ENCODE measurements around the gene RPTOR.
"Not testable (repeated sequence)": the region's sequence is repeated elsewhere in the genome, so short reads cannot be mapped to it uniquely, and the experiment has no call there.

Gene RPTOR

DNA sequence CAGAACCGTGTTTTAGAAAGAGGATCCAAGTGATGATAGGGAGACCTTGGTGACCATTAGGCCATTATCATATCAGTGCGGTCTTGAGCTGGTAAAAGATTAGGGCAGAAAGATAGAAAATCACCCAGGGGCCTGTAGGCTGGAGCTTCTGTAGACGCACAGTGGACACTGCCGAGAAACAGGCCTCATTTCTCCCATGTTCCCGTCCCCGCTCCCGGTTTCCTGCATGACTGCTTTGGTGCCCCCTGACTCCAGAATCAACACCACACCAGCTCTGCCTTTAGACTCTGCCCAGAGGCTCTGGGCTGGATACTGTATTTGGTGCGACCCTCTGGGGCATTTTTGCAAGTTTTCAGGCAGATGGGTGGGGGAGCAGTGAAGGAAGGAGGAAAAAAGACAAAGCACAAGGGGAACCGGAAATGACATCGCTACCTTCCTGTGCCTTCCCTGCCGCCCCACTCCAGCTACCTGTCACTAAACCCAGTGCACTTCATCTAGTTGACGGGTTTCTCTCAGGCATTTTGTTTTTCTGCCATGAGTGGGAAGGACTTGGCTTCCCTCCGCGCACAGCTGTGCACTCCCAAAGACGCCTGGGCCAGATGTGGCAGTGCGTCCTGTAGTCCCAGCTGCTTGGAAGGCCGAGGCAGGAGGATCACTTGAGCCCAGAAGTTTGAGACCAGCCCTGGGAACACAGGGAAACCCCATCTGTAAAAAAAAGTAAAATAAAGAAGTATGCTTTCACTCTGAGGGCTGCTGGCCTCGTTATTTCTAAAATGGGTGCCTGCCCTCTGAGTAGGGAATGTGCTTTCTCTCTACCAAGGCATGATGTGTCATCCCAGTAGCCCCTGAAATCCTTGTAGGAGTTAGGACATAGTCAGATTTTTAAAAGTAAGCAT, 214.1 kb downstream of the RPTOR start:
- Histone ChIP-seq H3K27me3 (ENCODE audit: low read depth, low read length) (no peaks in the 10 kb centered on the region), H3K27ac (ENCODE audit: low read length) (no peak overlapping the region), H3K36me3 (ENCODE audit: control insufficient read depth in 1 of 2, insufficient read depth in 2 of 2, low read length in 2 of 2) (peaks cover 6 to 15% of the 10 kb centered on the region in 2 donors), H3K4me1 (ENCODE audit: control insufficient read depth in 1 of 2, insufficient read depth in 2 of 2, low read length in 2 of 2) (peaks cover 0 to 11% of the 10 kb centered on the region in 2 donors), H3K4me3 (ENCODE audit: low read depth in 1 of 2, low read length in 2 of 2) (no peak overlapping the region), H3K9me3 (ENCODE audit: control insufficient read depth in 1 of 2, low read length in 2 of 2) (no peaks in the 10 kb centered on the region)

DNA sequence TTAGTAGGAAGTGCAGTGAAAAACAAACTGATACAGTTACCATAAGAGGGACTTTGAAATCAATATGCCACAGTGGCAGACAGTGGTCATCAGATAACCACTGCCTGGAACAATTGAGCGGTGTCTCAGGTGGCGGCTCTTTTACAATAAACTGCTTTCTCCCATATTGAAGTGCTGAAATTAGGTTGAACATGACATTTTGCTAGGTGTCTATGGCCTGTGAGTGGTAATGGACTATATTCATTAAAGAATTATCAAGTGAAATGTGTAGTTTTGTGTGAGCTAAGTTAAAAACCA, 214.7 kb downstream of the RPTOR start:
- Histone ChIP-seq H3K4me1 (ENCODE audit: control insufficient read depth in 1 of 2, insufficient read depth in 2 of 2, low read length in 2 of 2) (peaks cover 0 to 11% of the 10 kb centered on the region in 2 donors), H3K36me3 (ENCODE audit: control insufficient read depth in 1 of 2, insufficient read depth in 2 of 2, low read length in 2 of 2) (peaks cover 6 to 9% of the 10 kb centered on the region in 2 donors), H3K27me3 (ENCODE audit: low read depth, low read length) (no peaks in the 10 kb centered on the region), H3K9me3 (ENCODE audit: control insufficient read depth in 1 of 2, low read length in 2 of 2) (no peaks in the 10 kb centered on the region), H3K4me3 (ENCODE audit: low read depth in 1 of 2, low read length in 2 of 2) (no peak overlapping the region), H3K27ac (ENCODE audit: low read length) (no peak overlapping the region)

DNA sequence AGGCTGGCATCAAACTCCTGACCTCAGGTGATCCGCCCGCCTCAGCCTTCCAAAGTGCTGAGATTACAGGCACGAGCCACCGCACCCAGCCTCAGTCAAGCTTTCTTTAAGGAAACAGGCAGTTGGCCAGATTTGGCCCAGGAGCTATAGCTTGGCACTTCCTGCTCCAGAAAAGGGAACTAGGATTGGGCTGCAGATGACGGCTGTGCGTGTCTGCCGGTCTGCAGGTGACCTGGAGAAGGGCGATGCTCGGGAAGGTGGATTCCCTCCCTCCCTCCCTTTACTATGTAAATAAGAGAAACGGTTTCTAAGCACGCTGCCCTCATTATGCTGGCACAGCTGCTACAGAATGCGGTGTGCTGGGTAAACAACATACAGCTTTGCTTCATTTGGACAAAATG, 215.9 kb downstream of the RPTOR start:
- H3K27ac ChIP-seq (ENCODE audit: low read length) = no peak overlapping the region
- peaks cover 0 to 11% of the 10 kb centered on the region in 2 donors for H3K4me1 ChIP-seq (ENCODE audit: control insufficient read depth in 1 of 2, insufficient read depth in 2 of 2, low read length in 2 of 2)

DNA sequence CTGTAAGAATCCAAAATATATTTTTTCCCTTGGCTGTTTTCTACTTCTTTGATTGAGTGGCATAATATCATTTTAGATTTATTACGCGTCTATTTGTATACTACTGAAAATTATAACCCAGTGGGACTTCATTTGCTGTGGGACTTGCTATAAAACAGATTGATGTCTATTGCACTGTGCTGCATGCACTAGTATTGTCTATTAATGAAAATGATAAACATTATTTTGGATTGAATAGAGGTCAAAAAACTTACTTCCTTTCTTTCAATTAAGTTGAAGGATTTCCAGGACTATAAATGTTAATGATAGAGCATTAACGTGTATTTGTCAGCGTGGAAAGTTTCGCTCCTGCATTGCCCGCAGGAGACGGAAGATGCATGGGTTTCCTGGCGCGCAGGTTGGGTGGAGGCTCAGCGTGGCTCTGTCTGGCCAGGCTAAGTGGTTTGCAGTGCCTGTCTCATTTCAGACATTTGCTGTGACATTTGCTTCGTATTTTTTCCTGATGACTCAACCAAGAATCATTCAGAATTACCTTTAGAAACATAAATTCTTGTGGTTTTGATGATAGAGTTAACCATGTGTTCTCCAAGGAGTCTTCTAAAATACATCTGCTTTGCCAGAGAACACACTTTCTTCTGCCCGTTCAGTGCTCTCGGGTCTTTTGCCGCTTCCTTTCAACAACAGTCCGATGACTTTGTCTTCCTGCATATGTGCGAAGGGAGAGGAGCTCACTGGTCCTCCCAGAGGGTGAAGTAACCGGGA, 216.7 kb downstream of the RPTOR start:
- H3K4me1 ChIP-seq (ENCODE audit: control insufficient read depth in 1 of 2, insufficient read depth in 2 of 2, low read length in 2 of 2) = peaks cover 0 to 11% of the 10 kb centered on the region in 2 donors
- H3K4me3 ChIP-seq (ENCODE audit: low read depth in 1 of 2, low read length in 2 of 2) = no peak overlapping the region
- no peaks in the 10 kb centered on the region for H3K27me3 ChIP-seq (ENCODE audit: low read depth, low read length)
- no peak overlapping the region for H3K27ac ChIP-seq (ENCODE audit: low read length)
- H3K9me3 ChIP-seq (ENCODE audit: control insufficient read depth in 1 of 2, low read length in 2 of 2) = no peaks in the 10 kb centered on the region
- H3K36me3 ChIP-seq (ENCODE audit: control insufficient read depth in 1 of 2, insufficient read depth in 2 of 2, low read length in 2 of 2) = no peaks in the 10 kb centered on the region

More for the DNA sequence above, 215.9 kb downstream of the RPTOR start:
- Histone ChIP-seq H3K4me3 (ENCODE audit: low read depth in 1 of 2, low read length in 2 of 2) (no peak overlapping the region), H3K9me3 (ENCODE audit: control insufficient read depth in 1 of 2, low read length in 2 of 2) (no peaks in the 10 kb centered on the region), H3K27me3 (ENCODE audit: low read depth, low read length) (no peaks in the 10 kb centered on the region), H3K36me3 (ENCODE audit: control insufficient read depth in 1 of 2, insufficient read depth in 2 of 2, low read length in 2 of 2) (peaks cover 0 to 5% of the 10 kb centered on the region in 2 donors)

GRCh38 chr17:80762076-80762475, 217.4 kb downstream of the RPTOR start:
- Histone ChIP-seq H3K4me1 (ENCODE audit: control insufficient read depth in 1 of 2, insufficient read depth in 2 of 2, low read length in 2 of 2) (peaks cover 0 to 11% of the 10 kb centered on the region in 2 donors), H3K27ac (ENCODE audit: low read length) (no peak overlapping the region)

GRCh38 chr17:80763293-80763867, 218.7 kb downstream of the RPTOR start:
- H3K4me1 ChIP-seq (ENCODE audit: control insufficient read depth in 1 of 2, insufficient read depth in 2 of 2, low read length in 2 of 2) = peaks cover 0 to 11% of the 10 kb centered on the region in 2 donors
- no peak overlapping the region for H3K27ac ChIP-seq (ENCODE audit: low read length)
- no peaks in the 10 kb centered on the region for H3K27me3 ChIP-seq (ENCODE audit: low read depth, low read length)
- no peaks in the 10 kb centered on the region for H3K9me3 ChIP-seq (ENCODE audit: control insufficient read depth in 1 of 2, low read length in 2 of 2)
- H3K36me3 ChIP-seq (ENCODE audit: control insufficient read depth in 1 of 2, insufficient read depth in 2 of 2, low read length in 2 of 2) = no peaks in the 10 kb centered on the region
- H3K4me3 ChIP-seq (ENCODE audit: low read depth in 1 of 2, low read length in 2 of 2) = no peak overlapping the region

More at GRCh38 chr17:80762076-80762475, 217.4 kb downstream of the RPTOR start:
- Histone ChIP-seq H3K36me3 (ENCODE audit: control insufficient read depth in 1 of 2, insufficient read depth in 2 of 2, low read length in 2 of 2) (no peaks in the 10 kb centered on the region), H3K27me3 (ENCODE audit: low read depth, low read length) (no peaks in the 10 kb centered on the region), H3K4me3 (ENCODE audit: low read depth in 1 of 2, low read length in 2 of 2) (no peak overlapping the region), H3K9me3 (ENCODE audit: control insufficient read depth in 1 of 2, low read length in 2 of 2) (no peaks in the 10 kb centered on the region)

DNA sequence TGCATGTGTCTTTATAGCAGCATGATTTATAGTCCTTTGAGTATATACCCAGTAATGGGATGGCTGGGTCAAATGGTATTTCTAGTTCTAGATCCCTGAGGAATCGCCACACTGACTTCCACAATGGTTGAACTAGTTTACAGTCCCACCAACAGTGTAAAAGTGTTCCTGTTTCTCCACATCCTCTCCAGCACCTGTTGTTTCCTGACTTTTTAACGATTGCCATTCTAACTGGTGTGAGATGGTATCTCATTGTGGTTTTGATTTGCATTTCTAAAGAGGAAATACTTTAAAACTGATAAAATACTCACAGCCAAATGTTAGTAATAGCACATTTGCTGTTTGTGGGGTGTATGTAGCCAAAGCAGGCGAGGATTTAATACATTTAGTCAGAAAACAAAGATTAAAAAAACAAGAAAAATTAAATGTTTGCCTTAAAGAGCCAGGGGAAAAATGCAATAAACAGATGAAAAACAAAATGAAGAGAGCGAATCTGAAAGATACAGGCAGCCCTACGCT, 220.0 kb downstream of the RPTOR start:
- H3K9me3 ChIP-seq (ENCODE audit: control insufficient read depth in 1 of 2, low read length in 2 of 2); H3K27ac ChIP-seq (ENCODE audit: low read length); H3K36me3 ChIP-seq (ENCODE audit: control insufficient read depth in 1 of 2, insufficient read depth in 2 of 2, low read length in 2 of 2); H3K4me3 ChIP-seq (ENCODE audit: low read depth in 1 of 2, low read length in 2 of 2); H3K27me3 ChIP-seq (ENCODE audit: low read depth, low read length): not testable (repeated sequence)
- peaks cover 0 to 11% of the 10 kb centered on the region in 2 donors for H3K4me1 ChIP-seq (ENCODE audit: control insufficient read depth in 1 of 2, insufficient read depth in 2 of 2, low read length in 2 of 2)

GRCh38 chr17:80765241-80765961, 220.8 kb downstream of the RPTOR start:
- no peaks in the 10 kb centered on the region for H3K27me3 ChIP-seq (ENCODE audit: low read depth, low read length)
- no peak overlapping the region for H3K4me3 ChIP-seq (ENCODE audit: low read depth in 1 of 2, low read length in 2 of 2)
- no peak overlapping the region for H3K27ac ChIP-seq (ENCODE audit: low read length)
- no peaks in the 10 kb centered on the region for H3K9me3 ChIP-seq (ENCODE audit: control insufficient read depth in 1 of 2, low read length in 2 of 2)
- peaks cover 0 to 10% of the 10 kb centered on the region in 2 donors for H3K4me1 ChIP-seq (ENCODE audit: control insufficient read depth in 1 of 2, insufficient read depth in 2 of 2, low read length in 2 of 2)
- no peaks in the 10 kb centered on the region for H3K36me3 ChIP-seq (ENCODE audit: control insufficient read depth in 1 of 2, insufficient read depth in 2 of 2, low read length in 2 of 2)

DNA sequence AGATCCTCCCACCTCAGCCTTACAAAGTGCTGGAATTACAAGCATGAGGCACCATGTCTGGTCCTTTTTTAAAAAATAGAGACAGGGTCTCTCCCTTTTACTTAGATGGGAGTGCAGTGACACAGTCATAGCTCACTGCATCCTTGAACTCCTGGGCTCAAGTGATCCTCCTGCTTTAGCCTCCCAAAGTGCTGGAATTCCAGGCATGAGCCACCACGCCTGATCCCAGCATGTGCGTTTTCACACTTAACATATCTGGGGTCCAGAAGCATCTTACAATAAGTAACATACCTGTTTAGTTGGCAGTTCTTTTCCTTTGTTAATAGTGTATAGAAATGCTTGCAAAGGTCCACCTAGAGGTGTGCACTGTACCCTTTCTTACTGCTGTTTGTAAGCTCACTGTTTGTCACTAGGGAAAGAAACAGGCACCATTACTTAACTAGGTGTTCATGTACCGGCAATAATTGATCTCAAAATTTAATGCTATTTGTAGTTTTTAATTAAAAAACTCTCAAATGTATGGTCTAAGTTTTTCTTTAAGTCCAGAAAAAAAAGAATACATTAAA, 221.7 kb downstream of the RPTOR start:
- Histone ChIP-seq H3K27me3 (ENCODE audit: low read depth, low read length) (no peaks in the 10 kb centered on the region), H3K36me3 (ENCODE audit: control insufficient read depth in 1 of 2, insufficient read depth in 2 of 2, low read length in 2 of 2) (no peaks in the 10 kb centered on the region), H3K9me3 (ENCODE audit: control insufficient read depth in 1 of 2, low read length in 2 of 2) (no peaks in the 10 kb centered on the region), H3K4me1 (ENCODE audit: control insufficient read depth in 1 of 2, insufficient read depth in 2 of 2, low read length in 2 of 2) (peaks cover 0 to under 1% of the 10 kb centered on the region in 2 donors), H3K4me3 (ENCODE audit: low read depth in 1 of 2, low read length in 2 of 2) (no peak overlapping the region), H3K27ac (ENCODE audit: low read length) (no peak overlapping the region)

DNA sequence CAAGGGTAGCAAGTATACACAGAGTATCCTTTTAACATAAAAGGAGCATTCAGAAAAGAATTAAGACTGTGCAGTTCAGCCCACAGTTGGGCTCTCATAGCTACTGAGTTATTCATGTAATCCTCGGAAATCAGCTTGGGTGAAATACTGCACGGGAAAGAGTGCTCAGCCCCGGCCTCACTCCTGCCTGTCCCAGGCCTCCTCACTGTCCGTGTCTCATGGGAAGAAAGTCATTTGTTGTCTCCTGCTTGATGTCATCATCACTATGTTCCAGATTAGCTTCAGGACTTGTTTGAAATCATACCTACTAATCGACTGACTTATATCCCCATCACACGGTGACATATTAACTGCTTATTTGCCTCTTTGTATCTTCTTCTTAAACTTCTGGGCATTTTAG, 223.8 kb downstream of the RPTOR start:
- no peaks in the 10 kb centered on the region for H3K36me3 ChIP-seq (ENCODE audit: control insufficient read depth in 1 of 2, insufficient read depth in 2 of 2, low read length in 2 of 2)
- no peak overlapping the region for H3K4me3 ChIP-seq (ENCODE audit: low read depth in 1 of 2, low read length in 2 of 2)
- no peaks in the 10 kb centered on the region for H3K9me3 ChIP-seq (ENCODE audit: control insufficient read depth in 1 of 2, low read length in 2 of 2)
- H3K27ac ChIP-seq (ENCODE audit: low read length) = no peak overlapping the region
- peaks cover 0 to 10% of the 10 kb centered on the region in 2 donors for H3K4me1 ChIP-seq (ENCODE audit: control insufficient read depth in 1 of 2, insufficient read depth in 2 of 2, low read length in 2 of 2)
- H3K27me3 ChIP-seq (ENCODE audit: low read depth, low read length) = no peaks in the 10 kb centered on the region

All from muscle layer of duodenum (tissue), 2 donors.